Measurements from ENCODE around the gene STXBP1.

Gene STXBP1

DNA sequence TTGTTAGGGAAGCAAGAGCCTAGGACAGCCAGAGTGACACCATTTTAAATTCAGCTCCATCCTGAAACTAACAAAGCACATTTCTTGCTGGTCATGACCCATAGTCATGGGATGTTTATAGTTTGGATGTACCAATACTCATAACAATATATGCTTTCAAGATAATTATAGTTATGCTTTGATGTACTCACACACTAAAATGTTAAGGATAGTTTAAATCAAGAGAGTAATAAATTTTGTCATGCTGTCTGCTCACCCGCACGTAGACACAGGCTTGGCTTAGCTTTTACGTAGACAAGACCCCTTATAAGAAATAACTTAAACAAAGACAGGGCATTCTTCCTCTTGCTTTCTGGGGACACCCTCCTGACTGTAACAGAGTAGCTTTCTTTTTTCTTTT is 8.9 kb upstream of the STXBP1 start:
- no peak for DNase-seq (ENCODE audit: low read depth)
- TF ChIP-seq, protein P1, sequence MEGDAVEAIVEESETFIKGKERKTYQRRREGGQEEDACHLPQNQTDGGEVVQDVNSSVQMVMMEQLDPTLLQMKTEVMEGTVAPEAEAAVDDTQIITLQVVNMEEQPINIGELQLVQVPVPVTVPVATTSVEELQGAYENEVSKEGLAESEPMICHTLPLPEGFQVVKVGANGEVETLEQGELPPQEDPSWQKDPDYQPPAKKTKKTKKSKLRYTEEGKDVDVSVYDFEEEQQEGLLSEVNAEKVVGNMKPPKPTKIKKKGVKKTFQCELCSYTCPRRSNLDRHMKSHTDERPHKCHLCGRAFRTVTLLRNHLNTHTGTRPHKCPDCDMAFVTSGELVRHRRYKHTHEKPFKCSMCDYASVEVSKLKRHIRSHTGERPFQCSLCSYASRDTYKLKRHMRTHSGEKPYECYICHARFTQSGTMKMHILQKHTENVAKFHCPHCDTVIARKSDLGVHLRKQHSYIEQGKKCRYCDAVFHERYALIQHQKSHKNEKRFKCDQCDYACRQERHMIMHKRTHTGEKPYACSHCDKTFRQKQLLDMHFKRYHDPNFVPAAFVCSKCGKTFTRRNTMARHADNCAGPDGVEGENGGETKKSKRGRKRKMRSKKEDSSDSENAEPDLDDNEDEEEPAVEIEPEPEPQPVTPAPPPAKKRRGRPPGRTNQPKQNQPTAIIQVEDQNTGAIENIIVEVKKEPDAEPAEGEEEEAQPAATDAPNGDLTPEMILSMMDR (IDR thresholded peaks at IDR 0.05; ENCODE audit: low read length, missing control alignments) = no peak
- no peak overlapping the region for H3K4me3 ChIP-seq (replicated peaks; ENCODE audit: low read depth, low read length)

DNA sequence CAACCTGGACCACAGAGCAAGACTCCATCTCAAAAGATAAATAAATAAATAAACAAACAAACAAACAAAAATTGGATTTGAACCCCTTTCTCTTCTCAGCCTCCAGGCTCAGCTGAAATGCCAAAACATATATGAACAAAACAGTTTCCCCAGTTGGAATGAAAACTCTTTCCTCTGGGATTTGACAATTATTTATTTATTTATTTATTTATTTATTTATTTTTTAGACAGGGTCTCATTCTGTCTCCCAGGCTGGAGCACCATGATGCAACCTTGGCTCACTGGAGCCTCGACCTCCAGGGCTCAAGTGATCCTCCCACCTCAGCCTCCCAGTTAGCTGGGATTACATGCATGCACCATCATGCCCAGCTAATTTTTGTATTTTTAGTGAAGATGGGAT is 6.0 kb upstream of the STXBP1 start:
- TF ChIP-seq, protein P1 (IDR thresholded peaks at IDR 0.05; ENCODE audit: low read length, missing control alignments) = no peak
- no peak for DNase-seq (ENCODE audit: low read depth)
- no peak overlapping the region for H3K4me3 ChIP-seq (replicated peaks; ENCODE audit: low read depth, low read length)

DNA sequence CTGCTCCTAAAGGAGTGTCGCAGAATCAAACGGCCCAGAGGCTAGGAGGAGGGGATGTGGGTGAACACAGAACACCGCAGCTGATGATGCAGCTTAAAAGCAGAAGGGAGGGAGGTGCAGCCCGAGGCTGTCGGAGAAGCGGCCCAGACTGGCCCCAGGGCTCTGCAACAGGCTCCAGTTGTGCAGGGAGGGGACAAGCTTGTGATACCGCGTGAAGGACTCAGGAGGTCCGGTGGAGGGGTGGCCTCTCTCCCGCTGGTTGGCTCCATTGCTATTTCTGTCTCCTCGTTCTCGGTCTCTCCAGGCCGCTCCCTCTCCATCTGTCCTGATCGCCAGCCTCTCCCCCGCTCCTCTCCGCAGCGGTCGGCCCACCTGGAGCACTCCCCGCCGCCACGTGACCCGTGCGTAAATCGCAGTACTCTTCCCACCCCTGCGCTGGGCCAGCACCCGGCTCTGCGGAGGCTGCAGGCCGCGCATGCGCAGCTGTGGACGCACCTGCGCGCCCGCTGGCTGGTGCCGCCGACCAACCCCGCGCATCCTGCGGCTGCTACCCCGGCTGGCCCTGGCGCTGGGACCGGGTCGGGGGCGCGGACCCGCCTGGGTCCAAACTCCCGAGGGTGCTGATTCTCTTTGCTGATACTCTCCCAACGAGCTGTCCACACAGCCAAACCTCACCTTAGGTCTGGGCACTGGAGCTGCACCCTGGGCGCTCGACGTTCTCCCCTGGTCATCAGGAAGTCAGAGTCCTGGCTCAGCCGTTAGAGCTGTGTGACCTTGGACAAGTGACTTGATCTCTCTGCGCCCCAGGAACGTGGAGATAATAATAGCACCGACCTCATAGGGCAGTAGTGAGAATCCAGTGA is 3.7 kb upstream of the STXBP1 start:
- peak overlapping the region; percentile 33 for H3K4me3 ChIP-seq (replicated peaks; ENCODE audit: low read depth, low read length)
- TF ChIP-seq, protein P1 (IDR thresholded peaks at IDR 0.05; ENCODE audit: low read length, missing control alignments) = no peak
- peak; percentile 45 for DNase-seq (ENCODE audit: low read depth)

DNA sequence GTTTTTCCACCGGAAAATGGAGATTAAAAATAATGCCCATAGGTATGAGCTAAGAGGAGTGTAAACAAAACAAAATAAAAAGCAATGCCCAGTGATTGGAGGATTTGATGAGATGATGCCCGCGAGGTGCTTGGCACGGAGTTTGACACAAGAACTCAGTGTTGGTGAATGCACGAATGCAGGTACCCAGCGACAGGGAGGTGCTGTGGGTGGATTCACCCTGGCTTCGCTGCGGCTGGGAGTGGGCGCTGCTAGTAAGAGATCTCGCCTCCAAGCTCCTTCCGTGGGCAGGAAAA is 526 bp upstream of the STXBP1 start:
- no peak for DNase-seq (ENCODE audit: low read depth)
- TF ChIP-seq, protein P1 (IDR thresholded peaks at IDR 0.05; ENCODE audit: low read length, missing control alignments) = no peak

DNA sequence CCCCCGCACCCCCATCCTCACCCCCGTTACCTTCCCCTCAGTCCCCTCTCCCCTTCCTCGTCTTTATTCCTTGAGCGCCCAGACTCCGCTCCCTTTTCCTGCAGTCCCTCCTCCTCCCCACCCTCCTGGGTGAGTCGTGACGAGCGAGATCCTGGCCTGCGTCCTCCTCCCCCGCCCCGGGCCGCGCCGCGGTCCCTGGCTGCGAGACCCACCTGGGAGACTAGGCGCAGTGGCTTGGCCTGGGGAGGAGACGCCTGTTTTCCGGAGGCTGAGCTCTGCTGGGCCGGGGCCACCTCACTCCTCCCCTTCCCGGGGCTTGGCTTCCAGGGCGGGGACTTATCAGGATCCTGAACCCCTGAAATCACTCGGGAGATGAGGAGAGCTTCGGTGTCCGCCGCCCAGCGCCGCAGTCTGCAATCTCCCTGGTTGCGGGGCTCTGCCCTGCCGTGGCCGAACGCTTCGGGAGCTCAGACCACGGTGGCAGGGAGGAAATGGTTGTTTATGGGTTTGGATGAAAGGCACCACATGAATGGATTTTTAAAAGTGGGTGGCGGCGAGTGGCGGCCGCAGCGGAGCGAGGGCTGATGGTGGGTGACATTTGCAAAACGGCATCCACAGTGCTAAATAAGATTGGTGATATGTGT is 984 bp downstream of the STXBP1 start:
- peak; percentile 50 for DNase-seq (ENCODE audit: low read depth)
- peak overlapping the region; percentile 78 for H3K4me3 ChIP-seq (replicated peaks; ENCODE audit: low read depth, low read length)
- TF ChIP-seq, protein P1 (IDR thresholded peaks at IDR 0.05; ENCODE audit: low read length, missing control alignments) = no peak

More for the DNA sequence above, 526 bp upstream of the STXBP1 start:
- H3K4me3 ChIP-seq (replicated peaks; ENCODE audit: low read depth, low read length) = peak overlapping the region; percentile 56

DNA sequence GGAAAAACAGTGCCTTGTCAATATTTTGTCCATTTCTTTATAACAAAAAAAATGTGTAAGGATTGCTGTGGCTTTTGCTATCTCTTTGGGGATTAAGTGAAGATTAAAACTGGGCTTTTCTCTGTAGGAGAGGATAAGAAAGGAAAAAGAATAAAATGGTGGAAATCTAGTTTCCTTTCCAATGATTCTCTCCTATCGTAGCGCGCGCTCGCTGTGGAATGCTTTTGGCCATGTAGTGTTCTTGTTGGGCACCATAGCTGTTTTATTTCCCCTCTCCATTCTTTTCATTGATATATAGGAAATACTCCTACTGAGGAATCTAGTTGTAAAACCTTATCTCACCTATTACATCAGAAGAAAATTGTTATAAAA is 1.5 kb downstream of the STXBP1 start:
- peak overlapping the region; percentile 78 for H3K4me3 ChIP-seq (replicated peaks; ENCODE audit: low read depth, low read length)
- TF ChIP-seq, protein P1 (IDR thresholded peaks at IDR 0.05; ENCODE audit: low read length, missing control alignments) = no peak
- no peak for DNase-seq (ENCODE audit: low read depth)

All from fibroblast of pulmonary artery (primary cell).